Stimulated activated CD4-positive, alpha-beta T cell treated with anti-CD3 and anti-CD28 coated beads, TNF-alpha, amount 100 ng/mL, for 4 hours (primary cell): ENCODE data around the gene TRIB2.

Experiments used
- DNase-seq, 3 experiments: peaks; one replicate each; pipeline ENCODE4 v3.0.0-alpha.2; 2020; ENCODE audit warnings: low read depth in 3 of 3

Gene TRIB2

GRCh38 chr2:12778811-12779579 lies 62.3 kb downstream of the TRIB2 start:
- no peak for DNase-seq

GRCh38 chr2:12781329-12781728 lies 64.6 kb downstream of the TRIB2 start:
- DNase-seq, result no peak

GRCh38 chr2:12787891-12788801 lies 71.4 kb downstream of the TRIB2 start:
- no peak for DNase-seq

GRCh38 chr2:12791906-12792305 lies 75.2 kb downstream of the TRIB2 start:
- no peak for DNase-seq
